GM10248 (cell line): ENCODE data around the gene ZNF428.

Experiments
- CTCF ChIA-PET: fragments of 300-600 bp; sonication (Branson Sonifier 250); formaldehyde crosslinking; extraction: SDS; loops from one replicate; lab custom pipeline; 2021; ENCODE audit warnings: antibody characterized with exemption; lab: Yijun Ruan, JAX
- POLR2A ChIA-PET: fragments of 350-650 bp; sonication (Branson Sonifier 250); formaldehyde crosslinking; extraction: SDS; loops from one replicate; lab custom pipeline; 2020; ENCODE audit warnings: antibody characterized with exemption; lab: Yijun Ruan, JAX
- DNase-seq: peaks from one replicate; pipeline ENCODE4 v3.0.0; 2012; ENCODE audit errors: extremely low spot score
- TF ChIP-seq, protein P1 (sequence below): IDR thresholded peaks from 2 replicates; pipeline ENCODE4 v1.5.1; 2012; ENCODE audit warnings: mild to moderate bottlenecking, low read depth; ENCODE audit errors: extremely low read depth, missing control alignments, control extremely low read depth

ZNF428 gene

GRCh38 chr19:43572171-43572588, 47.2 kb downstream of the ZNF428 start:
- ChIA-PET POLR2A (no interaction called here), CTCF (interaction anchor here (1.3 to 10.4 kb wide), 3 partner anchors 15 to 30 kb away, joined by 3 to 97 read pairs (median 9); partner anchors contain the start of gene IRGQ)
- TF ChIP-seq, protein P1, sequence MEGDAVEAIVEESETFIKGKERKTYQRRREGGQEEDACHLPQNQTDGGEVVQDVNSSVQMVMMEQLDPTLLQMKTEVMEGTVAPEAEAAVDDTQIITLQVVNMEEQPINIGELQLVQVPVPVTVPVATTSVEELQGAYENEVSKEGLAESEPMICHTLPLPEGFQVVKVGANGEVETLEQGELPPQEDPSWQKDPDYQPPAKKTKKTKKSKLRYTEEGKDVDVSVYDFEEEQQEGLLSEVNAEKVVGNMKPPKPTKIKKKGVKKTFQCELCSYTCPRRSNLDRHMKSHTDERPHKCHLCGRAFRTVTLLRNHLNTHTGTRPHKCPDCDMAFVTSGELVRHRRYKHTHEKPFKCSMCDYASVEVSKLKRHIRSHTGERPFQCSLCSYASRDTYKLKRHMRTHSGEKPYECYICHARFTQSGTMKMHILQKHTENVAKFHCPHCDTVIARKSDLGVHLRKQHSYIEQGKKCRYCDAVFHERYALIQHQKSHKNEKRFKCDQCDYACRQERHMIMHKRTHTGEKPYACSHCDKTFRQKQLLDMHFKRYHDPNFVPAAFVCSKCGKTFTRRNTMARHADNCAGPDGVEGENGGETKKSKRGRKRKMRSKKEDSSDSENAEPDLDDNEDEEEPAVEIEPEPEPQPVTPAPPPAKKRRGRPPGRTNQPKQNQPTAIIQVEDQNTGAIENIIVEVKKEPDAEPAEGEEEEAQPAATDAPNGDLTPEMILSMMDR: no peak

DNA sequence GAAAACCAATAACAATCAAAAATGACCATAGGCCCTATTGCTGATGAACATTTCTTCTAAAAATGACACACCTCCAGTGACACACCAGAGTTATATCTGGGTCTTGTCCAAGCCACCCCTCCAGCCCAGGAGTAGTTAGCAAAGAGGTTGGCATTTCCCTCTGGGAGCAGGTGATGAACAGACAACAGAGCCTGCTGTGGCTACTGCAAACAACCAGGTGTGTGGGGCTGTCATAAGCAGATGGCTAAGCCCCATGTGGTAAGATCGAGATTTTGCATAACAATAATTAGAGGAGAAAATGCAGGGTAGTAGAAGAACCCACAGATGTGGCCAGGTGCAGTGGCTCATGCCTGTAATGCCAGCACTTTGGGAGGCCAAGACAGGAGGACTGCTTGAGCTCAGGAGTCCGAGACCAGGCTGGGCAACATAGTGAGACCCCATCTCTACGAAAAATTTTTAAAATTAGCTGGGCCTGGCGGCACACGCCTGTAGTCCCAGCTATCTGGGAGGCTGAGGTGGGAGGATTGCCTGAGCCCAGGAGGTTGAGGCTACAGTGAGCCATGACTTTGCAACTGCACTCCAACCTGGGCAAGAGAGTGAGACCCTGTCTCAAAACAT, 49.1 kb downstream of the ZNF428 start:
- ChIA-PET POLR2A (no interaction called here), CTCF (interaction anchor here (1.3 to 10.4 kb wide), 3 partner anchors 13 to 35 kb away, joined by 4 to 97 read pairs (median 9); partner anchors contain the start of gene IRGQ)
- no peak for DNase-seq
- TF ChIP-seq, protein P1: no peak

More at GRCh38 chr19:43572171-43572588, 47.2 kb downstream of the ZNF428 start:
- DNase-seq: no peak

DNA sequence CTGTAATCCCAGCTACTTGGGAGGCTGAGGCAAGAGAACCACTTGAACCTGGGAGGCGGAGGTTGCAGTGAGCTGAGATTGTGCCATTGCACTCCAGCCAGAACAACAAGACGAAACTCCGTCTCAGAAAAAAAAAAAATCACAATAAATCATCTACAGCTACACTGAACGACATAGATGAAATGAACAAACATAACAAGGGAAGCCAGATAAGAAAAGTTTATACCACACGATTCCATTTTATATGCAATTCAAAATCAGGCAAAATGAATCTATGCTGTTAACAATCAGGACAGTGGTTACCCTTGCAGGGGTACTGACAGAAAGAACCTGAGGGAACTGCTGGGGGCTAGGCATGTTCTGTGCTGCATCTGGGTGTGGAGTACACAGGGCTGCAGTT, 49.8 kb downstream of the ZNF428 start:
- TF ChIP-seq, protein P1: no peak
- POLR2A ChIA-PET: no interaction called here
- no peak for DNase-seq
- CTCF ChIA-PET: interaction anchor here (0.9 to 10.4 kb wide), 2 partner anchors 13 to 123 kb away, joined by 3 to 97 read pairs; no protein-coding TSS in a partner anchor

GRCh38 chr19:43564800-43565199, 54.6 kb downstream of the ZNF428 start:
- CTCF ChIA-PET: interaction anchor here (0.8 to 3.0 kb wide), 4 partner anchors 9 to 32 kb away, joined by 3 to 18 read pairs (median 6); partner anchors contain the start of genes XRCC1 and ZNF575
- POLR2A ChIA-PET: no interaction called here
- TF ChIP-seq, protein P1: no peak
- DNase-seq: no peak

DNA sequence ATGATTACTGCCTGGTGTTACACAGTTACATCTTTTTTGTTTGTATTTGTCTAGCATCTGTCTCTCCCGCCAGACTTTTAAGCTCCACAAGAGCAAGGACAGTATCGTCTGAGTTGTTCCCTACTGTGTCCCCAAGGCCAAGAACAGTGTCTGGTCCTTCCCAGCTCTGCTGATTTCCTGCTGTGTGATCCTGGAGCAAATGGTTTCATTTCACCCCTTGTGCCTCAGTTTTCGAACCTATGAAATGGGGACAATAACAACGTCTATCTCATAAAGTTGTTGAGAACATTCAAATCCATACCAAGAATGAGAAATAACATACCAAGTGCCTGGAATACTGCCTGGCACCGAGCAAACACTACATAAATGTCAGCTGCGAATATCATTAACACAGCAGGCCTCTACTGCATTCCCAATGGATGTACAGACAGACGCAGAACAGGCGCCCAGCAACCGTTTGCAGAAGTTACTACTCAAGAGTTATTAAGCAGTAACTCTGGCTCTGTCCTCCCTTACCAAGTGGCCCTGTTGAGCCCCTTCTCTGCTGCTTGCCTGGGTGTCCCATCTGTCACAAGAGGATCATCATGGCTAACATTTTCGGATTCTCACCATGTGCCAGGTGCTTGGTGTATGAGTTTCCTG, 55.5 kb downstream of the ZNF428 start:
- ChIA-PET CTCF (interaction anchor here (1.2 to 3.0 kb wide), 3 partner anchors 8 to 31 kb away, joined by 5 to 18 read pairs (median 5); partner anchors contain the start of gene ZNF575), POLR2A (no interaction called here)
- DNase-seq: no peak
- TF ChIP-seq, protein P1: no peak

GRCh38 chr19:43562698-43563241, 56.7 kb downstream of the ZNF428 start:
- CTCF ChIA-PET: interaction anchor here (1.1 to 1.2 kb wide), 2 partner anchors 13 to 32 kb away, joined by 3 to 5 read pairs; no protein-coding TSS in a partner anchor
- TF ChIP-seq, protein P1: no peak
- peak; percentile 51 for DNase-seq
- POLR2A ChIA-PET: no interaction called here
